SKM-1 (cell line): ENCODE results near the gene CYLD.

Source experiments
- DNase-seq: peaks from one replicate; lab custom pipeline; 2025; ENCODE audit not compliant: unreplicated experiment; lab: John Stamatoyannopoulos, UW

CYLD gene

DNA sequence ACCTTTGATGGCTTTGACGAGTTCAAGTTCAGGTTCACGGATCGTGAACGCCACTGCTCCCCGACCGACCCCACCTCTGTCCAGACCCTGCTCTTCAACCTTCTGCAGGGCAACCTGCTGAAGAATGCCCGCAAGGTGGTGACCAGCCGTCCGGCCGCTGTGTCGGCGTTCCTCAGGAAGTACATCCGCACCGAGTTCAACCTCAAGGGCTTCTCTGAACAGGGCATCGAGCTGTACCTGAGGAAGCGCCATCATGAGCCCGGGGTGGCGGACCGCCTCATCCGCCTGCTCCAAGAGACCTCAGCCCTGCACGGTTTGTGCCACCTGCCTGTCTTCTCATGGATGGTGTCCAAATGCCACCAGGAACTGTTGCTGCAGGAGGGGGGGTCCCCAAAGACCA lies 30.8 kb upstream of the CYLD start:
- no peak for DNase-seq

DNA sequence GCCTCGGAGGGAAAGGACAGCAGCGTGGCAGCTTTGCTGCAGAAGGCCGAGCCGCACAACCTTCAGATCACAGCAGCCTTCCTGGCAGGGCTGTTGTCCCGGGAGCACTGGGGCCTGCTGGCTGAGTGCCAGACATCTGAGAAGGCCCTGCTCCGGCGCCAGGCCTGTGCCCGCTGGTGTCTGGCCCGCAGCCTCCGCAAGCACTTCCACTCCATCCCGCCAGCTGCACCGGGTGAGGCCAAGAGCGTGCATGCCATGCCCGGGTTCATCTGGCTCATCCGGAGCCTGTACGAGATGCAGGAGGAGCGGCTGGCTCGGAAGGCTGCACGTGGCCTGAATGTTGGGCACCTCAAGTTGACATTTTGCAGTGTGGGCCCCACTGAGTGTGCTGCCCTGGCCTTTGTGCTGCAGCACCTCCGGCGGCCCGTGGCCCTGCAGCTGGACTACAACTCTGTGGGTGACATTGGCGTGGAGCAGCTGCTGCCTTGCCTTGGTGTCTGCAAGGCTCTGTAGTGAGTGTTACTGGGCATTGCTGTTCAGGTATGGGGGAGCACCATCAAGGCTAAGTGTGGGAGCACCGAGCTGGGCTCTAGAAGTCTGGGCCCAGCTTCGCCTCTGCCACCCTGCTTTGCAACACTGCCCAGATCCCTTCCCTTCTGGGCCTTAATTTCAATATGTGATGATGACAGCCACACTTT lies 29.9 kb upstream of the CYLD start:
- no peak for DNase-seq

DNA sequence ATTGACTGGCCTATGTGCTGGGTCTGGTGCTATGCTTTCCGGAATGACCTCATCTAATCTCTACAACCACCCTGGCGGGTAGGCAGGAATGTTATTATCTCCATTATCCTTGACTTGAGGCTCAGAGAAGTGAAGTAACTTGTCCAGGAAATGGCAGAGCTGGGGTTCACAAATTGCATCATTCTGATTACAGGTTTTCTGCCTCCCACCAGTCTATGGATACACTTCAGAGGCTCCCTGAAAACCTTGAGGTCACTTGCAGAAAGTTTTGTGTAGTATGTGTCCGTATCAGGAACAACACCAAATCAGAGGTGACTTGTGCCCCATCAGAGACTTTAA lies 29.4 kb upstream of the CYLD start:
- DNase-seq = no peak

DNA sequence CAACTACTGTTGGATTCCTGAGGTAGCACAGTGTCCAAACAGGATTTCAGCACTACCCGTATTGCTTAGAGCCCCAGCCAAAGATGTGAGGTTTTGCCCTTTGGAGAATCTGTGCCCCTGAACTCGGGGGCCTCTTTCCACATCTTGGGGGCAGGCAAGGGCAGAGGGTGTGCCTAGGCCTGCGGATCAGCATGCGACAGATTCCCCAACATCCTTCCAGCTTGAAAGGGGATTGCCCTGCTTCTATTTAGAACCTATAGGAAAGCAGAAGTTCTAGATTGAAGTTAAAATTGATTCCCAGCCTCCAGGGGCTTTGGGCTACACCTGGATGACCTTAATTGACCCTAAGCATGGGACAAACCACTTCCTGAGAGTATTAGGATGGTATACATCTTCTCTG lies 28.9 kb upstream of the CYLD start:
- DNase-seq = no peak

DNA sequence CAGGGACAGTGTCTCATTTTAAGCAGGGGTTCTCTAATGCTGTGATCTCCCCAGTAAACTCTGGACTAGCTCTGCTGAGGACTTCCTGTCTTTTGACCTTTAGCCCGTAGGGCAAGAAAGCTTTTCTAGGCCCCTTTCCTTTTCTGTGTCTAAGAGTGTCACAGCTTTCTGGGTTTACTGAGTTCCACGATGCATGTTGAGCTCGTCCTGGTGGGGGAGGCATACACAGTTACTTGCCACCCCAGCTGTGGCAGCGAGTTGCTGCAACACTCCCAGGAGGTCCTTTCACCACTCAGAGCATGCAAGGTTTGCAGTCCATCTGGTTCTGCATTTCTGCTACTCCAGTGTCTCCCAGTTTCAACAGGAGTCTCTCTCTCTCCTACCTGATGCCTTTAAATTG lies 24.8 kb upstream of the CYLD start:
- no peak for DNase-seq

DNA sequence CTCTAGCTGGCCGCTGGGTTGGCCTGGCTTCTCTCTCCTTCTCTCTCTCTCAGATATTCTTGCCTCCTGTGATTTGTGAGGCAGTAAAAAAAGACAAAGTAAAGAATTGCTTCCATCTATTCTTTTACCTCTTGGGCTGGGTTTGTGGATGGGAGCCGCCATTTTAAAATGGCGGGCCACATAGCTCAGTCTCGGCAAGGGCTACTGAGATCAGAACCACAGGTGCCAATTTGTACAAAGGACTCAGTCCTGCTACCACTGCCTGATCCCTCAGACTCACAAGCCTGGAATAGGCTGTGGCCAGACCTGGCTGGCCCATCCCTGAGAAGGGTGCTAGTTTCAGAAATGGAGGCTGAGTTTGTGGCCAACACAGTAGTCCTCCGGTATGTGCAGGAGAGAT lies 24.4 kb upstream of the CYLD start:
- no peak for DNase-seq

DNA sequence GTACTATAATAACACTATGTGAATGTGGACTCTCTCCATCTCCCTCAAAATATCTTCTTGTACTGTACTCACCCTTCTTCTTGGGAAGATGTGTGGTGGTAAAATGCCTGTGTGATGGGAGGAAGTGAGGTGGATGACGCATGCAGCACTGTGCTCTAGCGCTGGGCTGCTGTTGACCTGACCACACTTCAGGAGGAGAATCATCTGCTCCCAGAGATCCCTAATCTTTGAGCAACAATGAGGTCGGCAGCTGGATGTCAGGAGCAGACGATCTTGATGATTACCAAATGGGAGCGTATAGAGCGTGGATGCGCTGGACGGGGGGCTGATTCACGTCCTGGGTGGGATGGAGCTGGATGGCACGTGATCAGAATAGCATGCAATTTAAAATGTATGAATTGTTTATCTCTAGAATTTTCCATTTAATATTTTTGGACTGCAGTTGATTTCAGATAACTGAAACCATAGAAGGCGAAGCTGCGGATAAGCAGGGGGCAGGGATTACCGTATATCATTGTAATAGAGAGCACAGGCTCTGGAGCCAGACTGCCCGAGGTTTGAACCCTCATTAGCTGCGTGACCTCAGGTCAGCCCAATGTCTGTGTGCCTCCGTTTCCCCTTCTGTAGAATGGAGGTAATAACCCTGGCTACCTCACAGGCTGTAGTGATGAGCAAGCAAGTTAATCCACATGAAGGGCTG lies 23.7 kb upstream of the CYLD start:
- no peak for DNase-seq

DNA sequence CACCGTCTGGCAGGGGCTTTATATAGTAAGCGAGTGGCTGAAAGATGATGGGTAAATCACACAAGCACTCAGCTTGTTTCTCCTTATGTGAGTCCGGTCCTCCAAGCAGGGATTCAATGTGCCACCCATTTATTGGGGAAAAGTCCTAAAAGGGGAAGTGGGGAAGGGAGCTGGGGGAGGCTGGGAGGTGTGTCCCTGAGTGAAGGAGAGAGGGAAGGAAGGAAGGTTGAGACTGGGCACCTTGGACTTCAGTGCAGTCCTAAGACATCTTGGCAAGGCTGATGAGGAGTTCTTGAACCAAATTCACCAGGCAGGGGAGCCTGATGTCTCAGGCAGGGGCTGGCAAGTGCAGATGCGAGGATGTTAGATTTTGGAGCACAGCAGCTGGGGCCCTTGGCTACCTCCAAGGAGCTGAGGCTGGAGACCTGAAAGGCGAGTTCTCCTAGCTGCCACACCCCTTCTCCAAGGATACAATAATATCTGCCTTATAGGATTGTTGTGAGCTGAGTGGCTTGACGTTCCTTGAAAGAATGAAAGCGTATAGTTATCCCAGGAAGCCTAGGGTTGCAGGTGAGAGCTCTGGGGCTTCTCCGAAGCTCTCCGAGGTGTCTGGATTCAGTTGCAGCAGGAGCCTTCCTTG lies 23.0 kb upstream of the CYLD start:
- no peak for DNase-seq

DNA sequence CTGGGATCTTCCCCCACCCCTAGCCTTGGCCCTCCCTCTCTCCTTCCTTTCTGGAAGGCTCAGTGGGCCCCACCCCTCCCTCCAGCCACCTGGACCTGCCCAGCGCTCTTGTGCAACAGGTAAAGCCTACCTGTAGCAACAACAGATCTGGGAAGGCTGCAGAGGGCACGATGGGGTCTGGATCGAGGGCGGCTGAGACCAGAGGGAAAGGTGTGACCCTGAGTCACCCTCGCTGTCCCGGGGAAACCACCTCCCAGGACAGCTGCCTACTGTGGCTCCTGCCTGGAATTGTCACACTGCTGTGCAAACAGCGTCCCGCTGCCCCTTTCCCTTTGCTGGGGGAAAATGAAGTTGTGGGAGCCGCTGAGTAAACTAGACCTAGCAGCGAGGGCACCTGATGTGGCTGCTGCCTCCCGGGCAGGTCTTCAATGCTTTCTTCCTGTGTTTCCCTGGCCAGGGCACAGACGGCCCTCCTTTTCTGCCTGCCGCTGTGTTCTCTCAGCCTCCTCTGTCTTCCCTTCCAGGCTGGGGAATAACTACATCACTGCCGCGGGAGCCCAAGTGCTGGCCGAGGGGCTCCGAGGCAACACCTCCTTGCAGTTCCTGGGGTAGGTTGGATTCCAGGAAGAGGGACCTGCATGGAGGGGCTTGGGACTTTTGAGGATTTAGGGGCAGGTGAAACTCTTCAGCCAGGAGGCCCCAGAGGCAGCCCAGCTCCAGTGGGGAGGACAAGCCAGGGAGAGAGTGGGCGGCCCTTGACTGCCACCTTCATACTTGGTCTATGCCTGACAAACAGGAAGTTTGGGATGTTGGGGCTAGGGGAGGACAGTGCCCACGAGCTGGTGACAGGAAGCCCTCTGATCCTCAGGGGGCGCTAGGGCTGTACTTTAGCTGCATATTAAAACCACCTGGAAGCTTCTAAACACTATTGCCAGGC lies 22.2 kb upstream of the CYLD start:
- no peak for DNase-seq

DNA sequence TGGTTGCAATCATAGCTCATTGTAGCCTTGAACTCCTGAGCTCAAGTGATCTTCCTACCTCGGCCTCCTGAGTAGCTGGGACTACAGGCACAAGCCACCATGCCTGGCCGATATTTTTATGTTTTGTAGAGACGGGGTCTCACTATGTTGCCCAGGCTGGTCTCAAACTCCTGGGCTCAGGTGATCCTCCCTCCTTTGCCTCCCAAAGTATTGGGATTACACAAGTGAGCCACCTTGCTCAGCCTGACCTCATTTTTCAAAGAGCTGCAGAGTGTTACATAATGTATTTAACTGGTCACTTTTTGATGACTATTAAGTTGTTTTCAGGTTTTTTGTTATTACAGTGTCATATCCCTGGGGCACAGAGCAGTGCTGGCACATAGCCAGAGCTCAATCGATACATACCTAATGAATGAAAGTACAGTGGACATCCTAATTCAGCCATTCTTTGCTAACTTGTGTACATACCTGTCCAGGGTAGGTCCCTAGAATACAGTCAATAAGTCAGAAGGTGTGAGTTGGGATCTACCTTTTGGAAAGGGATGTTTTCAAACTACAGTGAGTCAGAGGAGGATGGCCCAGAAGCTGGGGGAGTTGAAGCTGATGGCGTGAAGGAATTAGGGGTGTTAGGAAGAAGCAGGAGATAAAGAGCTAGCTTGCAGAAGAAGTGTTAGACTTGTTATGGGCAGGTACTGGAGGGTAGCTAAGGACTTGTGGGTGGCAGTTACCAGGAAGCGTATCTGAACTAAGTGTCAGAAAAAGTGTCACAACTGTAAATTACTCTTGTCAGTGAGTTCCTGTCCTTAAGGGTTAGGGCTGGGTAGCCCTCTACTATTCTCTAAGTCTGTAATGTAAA lies 20.1 kb upstream of the CYLD start:
- DNase-seq = no peak

DNA sequence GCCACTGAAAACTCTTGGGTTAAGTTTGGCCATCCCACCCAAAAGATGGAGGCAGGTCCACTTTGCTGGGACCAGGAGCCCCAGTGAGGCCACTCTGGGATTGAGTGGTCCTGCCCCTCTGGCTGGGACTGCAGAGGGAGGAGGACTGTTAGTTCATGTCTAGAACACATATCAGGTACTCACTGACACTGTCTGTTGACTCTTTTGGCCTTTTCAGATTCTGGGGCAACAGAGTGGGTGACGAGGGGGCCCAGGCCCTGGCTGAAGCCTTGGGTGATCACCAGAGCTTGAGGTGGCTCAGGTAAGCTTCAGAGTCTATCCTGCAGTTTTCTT lies 19.5 kb upstream of the CYLD start:
- no peak for DNase-seq

DNA sequence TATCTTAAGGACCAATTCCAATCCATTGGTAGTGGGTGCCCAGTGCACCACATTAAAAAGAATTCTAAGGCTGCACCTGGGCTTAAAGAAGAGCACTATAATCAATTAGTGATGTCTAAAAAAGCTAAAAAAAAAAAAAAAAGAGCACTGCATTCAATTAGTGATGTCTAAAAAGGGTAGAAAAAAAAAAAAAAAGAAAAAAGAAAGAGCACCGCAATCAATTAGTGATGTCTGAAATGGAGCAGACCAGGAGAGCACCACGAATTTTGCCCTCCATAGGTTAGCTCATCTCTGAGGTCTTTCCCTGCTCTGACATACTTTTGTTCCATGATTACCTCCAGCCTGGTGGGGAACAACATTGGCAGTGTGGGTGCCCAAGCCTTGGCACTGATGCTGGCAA lies 18.9 kb upstream of the CYLD start:
- no peak for DNase-seq

DNA sequence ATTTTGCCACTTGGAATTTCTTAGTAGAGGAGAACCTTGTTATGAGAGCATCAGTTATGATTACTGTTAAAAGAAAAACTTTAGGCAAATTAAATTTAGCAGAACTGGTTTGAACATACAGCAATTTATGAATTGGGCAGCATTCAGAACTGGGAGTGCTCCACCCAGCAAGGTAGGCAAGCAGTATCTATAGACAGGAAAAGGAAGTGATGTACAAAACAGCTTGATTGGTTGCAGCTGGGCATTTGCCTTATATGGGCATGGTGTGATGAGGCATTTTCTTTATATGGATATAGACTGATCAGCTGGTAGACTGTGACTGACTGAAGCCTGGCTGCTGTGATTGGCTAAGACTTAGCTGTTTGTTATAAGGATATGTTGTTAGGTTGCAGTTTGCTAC lies 17.6 kb upstream of the CYLD start:
- DNase-seq = no peak

DNA sequence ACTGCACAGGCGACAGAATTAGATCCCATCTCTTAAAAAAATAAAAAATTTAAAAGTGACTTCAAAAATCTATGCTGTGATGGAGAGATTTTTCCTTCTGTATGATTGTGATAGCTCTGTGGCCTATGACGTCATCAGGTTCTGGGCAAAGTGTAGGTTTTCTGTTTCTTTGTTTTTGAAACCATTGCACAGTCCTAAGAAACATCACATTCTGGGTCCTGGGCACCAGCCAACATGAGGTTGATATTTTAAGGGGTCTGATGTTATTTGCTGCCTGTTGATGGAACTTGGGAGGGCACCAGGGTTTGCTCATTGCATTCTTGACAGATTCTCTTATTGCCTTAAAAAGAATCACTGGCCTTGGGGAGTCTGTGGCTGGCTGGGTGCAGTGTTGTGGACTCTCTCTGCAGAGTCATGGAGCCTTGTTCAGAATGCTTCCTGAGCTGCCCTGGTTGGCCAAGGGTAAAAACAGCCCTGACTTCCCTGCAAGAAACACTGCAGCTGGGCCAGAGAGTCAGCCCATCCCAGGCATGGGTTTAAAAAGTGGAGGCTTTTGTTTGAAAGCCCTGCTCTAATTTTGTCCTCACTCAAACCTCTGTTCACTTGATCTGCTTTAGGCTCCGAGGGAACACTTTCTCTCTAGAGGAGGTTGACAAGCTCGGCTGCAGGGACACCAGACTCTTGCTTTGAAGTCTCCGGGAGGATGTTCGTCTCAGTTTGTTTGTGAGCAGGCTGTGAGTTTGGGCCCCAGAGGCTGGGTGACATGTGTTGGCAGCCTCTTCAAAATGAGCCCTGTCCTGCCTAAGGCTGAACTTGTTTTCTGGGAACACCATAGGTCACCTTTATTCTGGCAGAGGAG lies 10.5 kb upstream of the CYLD start:
- no peak for DNase-seq

DNA sequence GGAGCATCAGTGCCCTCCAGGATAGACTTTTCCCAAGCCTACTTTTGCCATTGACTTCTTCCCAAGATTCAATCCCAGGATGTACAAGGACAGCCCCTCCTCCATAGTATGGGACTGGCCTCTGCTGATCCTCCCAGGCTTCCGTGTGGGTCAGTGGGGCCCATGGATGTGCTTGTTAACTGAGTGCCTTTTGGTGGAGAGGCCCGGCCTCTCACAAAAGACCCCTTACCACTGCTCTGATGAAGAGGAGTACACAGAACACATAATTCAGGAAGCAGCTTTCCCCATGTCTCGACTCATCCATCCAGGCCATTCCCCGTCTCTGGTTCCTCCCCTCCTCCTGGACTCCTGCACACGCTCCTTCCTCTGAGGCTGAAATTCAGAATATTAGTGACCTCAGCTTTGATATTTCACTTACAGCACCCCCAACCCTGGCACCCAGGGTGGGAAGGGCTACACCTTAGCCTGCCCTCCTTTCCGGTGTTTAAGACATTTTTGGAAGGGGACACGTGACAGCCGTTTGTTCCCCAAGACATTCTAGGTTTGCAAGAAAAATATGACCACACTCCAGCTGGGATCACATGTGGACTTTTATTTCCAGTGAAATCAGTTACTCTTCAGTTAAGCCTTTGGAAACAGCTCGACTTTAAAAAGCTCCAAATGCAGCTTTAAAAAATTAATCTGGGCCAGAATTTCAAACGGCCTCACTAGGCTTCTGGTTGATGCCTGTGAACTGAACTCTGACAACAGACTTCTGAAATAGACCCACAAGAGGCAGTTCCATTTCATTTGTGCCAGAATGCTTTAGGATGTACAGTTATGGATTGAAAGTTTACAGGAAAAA lies 9.7 kb upstream of the CYLD start:
- no peak for DNase-seq

DNA sequence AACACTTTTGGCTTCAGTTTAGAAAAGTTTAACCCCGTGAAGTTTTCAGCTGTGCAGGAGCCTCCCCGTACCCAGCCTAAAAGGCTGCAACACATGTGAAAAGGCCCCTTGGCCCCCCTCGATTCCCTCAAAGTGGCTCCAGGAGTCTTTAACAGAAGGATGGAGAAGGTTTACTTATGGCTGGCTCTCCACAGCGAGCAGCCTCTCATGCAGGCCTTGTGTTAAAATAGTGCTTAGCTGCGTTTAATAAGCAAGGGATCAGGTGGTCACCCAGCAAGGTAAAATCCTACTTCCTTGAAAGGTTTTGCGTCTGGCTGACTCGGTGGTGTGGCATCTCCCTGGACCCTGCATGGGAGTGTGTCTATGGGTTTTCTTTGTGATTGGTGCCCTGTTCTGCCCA lies 8.4 kb upstream of the CYLD start:
- DNase-seq = no peak

DNA sequence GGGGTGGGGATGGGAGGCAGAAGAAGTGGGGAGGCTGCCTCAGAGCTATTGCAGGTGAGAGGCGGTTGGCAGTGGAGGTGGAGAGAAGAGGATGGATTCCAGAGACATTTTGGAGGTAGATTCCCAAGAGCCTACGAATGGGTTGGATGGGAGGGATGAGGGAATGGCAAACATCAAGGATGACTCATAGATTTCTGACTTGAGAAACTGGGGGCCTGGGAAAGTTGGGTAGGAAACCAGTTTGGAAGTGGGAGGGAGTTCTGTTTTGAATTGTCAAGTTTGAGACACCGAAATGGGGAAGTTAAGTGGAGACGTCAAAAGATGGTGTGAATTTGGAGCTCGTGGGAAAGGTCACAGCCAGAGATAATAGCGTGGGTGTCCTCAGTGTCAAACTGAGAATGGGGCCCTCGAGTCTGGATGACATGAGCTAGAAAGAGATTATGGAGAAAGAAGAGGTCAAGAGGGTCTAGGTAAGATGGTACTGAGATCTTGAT lies 6.2 kb upstream of the CYLD start:
- no peak for DNase-seq

DNA sequence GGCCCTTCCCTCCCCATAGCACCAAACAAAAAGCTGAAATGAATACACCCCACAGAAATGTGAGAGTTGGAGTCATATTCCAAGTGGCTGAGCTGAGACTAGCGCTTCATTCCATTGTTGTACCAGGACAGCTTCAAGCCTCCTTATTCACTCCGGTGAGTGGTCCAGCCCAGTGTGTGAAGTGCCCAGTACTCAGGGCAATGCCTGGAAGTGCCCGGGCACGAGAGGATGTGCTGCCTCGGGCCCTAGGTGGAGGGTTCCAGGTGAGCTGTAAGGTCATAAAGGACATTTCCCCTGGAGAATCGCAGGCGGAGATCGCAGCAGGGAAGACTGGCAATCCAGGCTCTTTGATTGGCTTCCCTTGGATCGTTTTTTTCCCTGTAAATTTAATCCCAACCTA lies 5.4 kb upstream of the CYLD start:
- no peak for DNase-seq
